A549 treated with AZD9567 at 1 μM for 4 hours (cell line): Measurements from ENCODE around the gene CIPC. TPM values are rescaled to one million over a fixed set of nuclear protein-coding genes. Genes with fewer than 3 reads are reported as not detected.

ENCODE experiments used
- total RNA-seq: library from RNA; stranded (reverse); fragments of 200-300 nt; extraction: Qiagen RNA extraction; gene quantifications from 5 replicates; pipeline ENCODE4 v1.2.3, GENCODE V29; 2022; ENCODE audit not compliant: insufficient read depth

CIPC gene, protein sequence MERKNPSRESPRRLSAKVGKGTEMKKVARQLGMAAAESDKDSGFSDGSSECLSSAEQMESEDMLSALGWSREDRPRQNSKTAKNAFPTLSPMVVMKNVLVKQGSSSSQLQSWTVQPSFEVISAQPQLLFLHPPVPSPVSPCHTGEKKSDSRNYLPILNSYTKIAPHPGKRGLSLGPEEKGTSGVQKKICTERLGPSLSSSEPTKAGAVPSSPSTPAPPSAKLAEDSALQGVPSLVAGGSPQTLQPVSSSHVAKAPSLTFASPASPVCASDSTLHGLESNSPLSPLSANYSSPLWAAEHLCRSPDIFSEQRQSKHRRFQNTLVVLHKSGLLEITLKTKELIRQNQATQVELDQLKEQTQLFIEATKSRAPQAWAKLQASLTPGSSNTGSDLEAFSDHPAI
- total RNA-seq: 6.2 to 10.2 TPM (median 7.0 TPM) in 5 replicates

DNA sequence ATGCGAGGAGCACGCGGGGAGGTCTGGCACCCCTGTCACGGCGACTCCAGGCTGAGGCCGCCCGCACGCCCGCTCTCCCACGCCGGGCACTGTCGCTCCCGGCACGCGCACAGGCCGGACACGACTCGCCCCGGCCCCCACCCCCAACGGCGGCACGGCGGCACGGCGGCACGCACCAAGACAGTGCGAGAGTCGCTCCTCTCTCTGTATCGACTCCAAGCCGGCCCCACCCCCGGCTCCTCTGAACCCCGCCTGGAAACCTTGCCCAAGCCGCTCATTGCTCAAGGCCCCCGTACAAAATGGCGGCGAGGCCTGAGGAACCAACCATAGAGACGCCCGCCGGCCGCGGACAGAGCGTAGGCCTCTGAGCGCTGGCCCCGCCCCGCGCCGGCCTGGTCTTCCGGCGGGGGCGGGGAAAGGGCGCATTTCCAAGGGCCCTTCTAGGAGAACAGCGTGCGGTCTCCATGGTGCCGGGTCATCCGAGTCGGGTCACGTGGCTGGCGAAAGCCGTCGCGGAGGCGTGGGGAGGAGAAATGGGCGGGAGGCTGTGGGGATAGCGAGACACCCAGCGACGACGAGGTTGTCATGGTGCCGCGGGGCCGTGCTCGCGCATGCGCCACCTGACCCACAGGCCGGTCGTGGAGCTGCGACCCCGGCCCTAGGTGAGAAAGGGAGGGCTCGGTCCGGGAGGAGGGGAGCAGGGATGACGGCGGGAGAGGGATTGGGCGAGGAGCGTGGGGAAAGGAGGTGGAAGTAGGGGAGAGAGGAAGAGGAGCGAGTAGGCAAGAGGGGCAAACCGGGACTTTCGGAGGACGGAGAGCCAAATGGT lies at the start of gene CIPC:
TSS of gene CIPC (plus strand) at position 559 of the 829 bp plus-strand sequence. CDS start 7,451 bp downstream, outside the sequence.

DNA sequence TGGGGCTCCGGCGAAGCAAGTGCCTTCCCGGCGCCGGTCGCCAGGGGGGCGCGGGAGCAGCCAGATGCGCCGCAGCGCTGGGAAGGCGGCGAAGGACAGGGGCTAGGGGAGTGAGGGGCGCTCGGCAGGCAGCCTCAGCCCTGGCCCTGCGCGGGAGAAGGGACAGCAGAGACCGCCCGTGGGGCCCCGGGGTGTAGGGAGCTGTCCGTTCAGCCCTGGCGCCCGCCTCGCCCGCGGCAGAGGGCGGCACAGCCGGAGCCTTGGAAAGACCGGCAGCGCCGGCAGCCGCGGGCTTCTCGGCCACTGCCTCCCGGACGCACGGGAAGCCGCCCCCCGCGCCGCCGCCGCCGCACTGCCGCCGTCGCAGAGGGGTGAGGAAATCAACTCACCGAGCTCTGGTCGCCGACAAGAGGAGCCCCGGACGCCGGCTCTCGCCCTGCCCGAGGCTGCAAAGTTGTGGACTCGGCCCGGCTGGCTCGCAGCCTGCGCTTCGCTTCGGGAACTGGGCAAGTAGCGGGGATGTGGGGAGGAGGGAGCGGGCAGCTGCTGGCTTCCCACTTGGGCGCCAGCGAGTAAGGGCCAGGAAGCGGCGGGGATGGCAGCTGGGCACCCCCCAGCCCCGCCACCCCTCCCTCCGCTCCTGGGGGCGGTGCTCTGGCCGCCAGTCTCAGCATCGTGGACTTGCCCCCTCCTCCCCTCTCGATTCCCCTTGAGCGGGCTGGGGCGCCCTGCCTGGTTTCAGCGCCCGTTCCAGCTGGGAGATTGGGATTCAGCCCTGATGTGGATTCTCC lies 43.4 kb downstream of the CIPC start, which contains the start of gene ZDHHC22:
TSS of gene ZDHHC22 (minus strand) at position 578 of the 791 bp plus-strand sequence. CDS start 2,053 bp downstream, outside the sequence.

Other genes starting within 250 kb of the CIPC start
- 10.2 to 14.9 TPM (median 14.5 TPM) in 5 replicates for gene IRF2BPL, start 69.5 kb upstream of the CIPC start, total RNA-seq
- 0.20 to 0.26 TPM (median 0.22 TPM) in 4 of 5 replicates, not detected in the other for gene ZDHHC22, start 43.5 kb downstream of the CIPC start, total RNA-seq
- 2.7 to 4.0 TPM (median 3.7 TPM) in 5 replicates for gene TMEM63C, start 83.5 kb downstream of the CIPC start, total RNA-seq
- not detected in 5 replicates for gene NGB, start 172.9 kb downstream of the CIPC start, total RNA-seq
- gene POMT2, start 222.6 kb downstream of the CIPC start, total RNA-seq: 27.6 to 49.6 TPM (median 32.2 TPM) in 5 replicates
- gene GSTZ1, start 222.8 kb downstream of the CIPC start, total RNA-seq: 18.8 to 36.0 TPM (median 34.0 TPM) in 5 replicates